ENCODE results near the gene TJP2.
"Not testable (repeated sequence)": the region's sequence is repeated elsewhere in the genome, so short reads cannot be mapped to it uniquely, and the experiment has no call there.

Gene TJP2

GRCh38 chr9:69295872-69296552 lies 121.9 kb downstream of the TJP2 start:
- no peak for DNase-seq (ENCODE audit: low spot score)

GRCh38 chr9:69297300-69297980 lies 123.4 kb downstream of the TJP2 start:
- DNase-seq (ENCODE audit: low spot score) = no peak

GRCh38 chr9:69299315-69299714 lies 125.2 kb downstream of the TJP2 start:
- no peak for DNase-seq (ENCODE audit: low spot score)

GRCh38 chr9:69299826-69300225 lies 125.7 kb downstream of the TJP2 start:
- no peak for DNase-seq (ENCODE audit: low spot score)

GRCh38 chr9:69303331-69303730 lies 129.3 kb downstream of the TJP2 start:
- no peak for DNase-seq (ENCODE audit: low spot score)

GRCh38 chr9:69306895-69307445 lies 132.9 kb downstream of the TJP2 start:
- DNase-seq (ENCODE audit: low spot score) = not testable (repeated sequence)

- DNase-seq (ENCODE audit: low spot score) = no peak
These were observed 133.5 kb downstream of the TJP2 start for GRCh38 chr9:69307446-69308205.

- no peak for DNase-seq (ENCODE audit: low spot score)
These were observed 134.3 kb downstream of the TJP2 start for GRCh38 chr9:69308206-69308931.

GRCh38 chr9:69313175-69313574 lies 139.1 kb downstream of the TJP2 start:
- DNase-seq (ENCODE audit: low spot score) = no peak

GRCh38 chr9:69314547-69314946 lies 140.5 kb downstream of the TJP2 start:
- no peak for DNase-seq (ENCODE audit: low spot score)

- no peak for DNase-seq (ENCODE audit: low spot score)
These were observed 143.0 kb downstream of the TJP2 start for GRCh38 chr9:69317081-69317480.

- DNase-seq (ENCODE audit: low spot score) = no peak
These were observed 143.8 kb downstream of the TJP2 start for GRCh38 chr9:69317894-69318293.

GRCh38 chr9:69319324-69320025 lies 145.4 kb downstream of the TJP2 start:
- DNase-seq (ENCODE audit: low spot score) = no peak

GRCh38 chr9:69322256-69322655 lies 148.2 kb downstream of the TJP2 start:
- DNase-seq (ENCODE audit: low spot score) = no peak

- DNase-seq (ENCODE audit: low spot score) = no peak
These were observed 149.8 kb downstream of the TJP2 start for GRCh38 chr9:69323861-69324260.
